Muscle layer of colon (tissue), 2 donors: ENCODE data around the gene AP3M1.

Experiments used
- H3K27ac ChIP-seq: one replicate; pipeline ENCODE4 v1.7.0; 2013; ENCODE audit warnings: low read depth, mild to moderate bottlenecking, low read length, moderate library complexity
- H3K27me3 ChIP-seq, 2 donors: one replicate each; pipeline ENCODE4 v1.7.0; 2013; ENCODE audit warnings: low read length in 2 of 2, mild to moderate bottlenecking in 2 of 2; ENCODE audit not compliant: insufficient read depth in 2 of 2, control insufficient read depth in 1 of 2
- H3K36me3 ChIP-seq: one replicate; pipeline ENCODE4 v1.7.0; 2013; ENCODE audit warnings: mild to moderate bottlenecking, low read length; ENCODE audit not compliant: insufficient read depth
- H3K4me1 ChIP-seq: one replicate; pipeline ENCODE4 v1.7.0; 2013; ENCODE audit warnings: mild to moderate bottlenecking, low read length; ENCODE audit not compliant: insufficient read depth
- H3K4me3 ChIP-seq, 2 donors: one replicate each; pipeline ENCODE4 v1.7.0; 2013; ENCODE audit warnings: low read length in 2 of 2, low read depth in 1 of 2, mild to moderate bottlenecking in 1 of 2, moderate library complexity in 1 of 2
- H3K9ac ChIP-seq: one replicate; pipeline ENCODE4 v1.7.0; 2013; ENCODE audit warnings: low read length
- H3K9me3 ChIP-seq: one replicate; pipeline ENCODE4 v1.7.0; 2013; ENCODE audit warnings: mild to moderate bottlenecking, low read length
- donor health status: abdominal sarcoma.
- donor health status: Adenocarcinoma of cecum.

AP3M1 gene

GRCh38 chr10:74088722-74089121, 61.9 kb downstream of the AP3M1 start:
- Histone ChIP-seq H3K27ac (no peak overlapping the region), H3K4me1 (peaks cover 12% of the 10 kb centered on the region), H3K36me3 (peaks cover 51% of the 10 kb centered on the region), H3K9ac (no peak overlapping the region), H3K27me3 (no peaks in the 10 kb centered on the region), H3K4me3 (no peak overlapping the region), H3K9me3 (no peaks in the 10 kb centered on the region)

- H3K4me1 ChIP-seq: peaks cover 23% of the 10 kb centered on the region
- H3K36me3 ChIP-seq: peaks cover 54% of the 10 kb centered on the region
- H3K9ac ChIP-seq: no peak overlapping the region
- no peaks in the 10 kb centered on the region for H3K9me3 ChIP-seq
- no peak overlapping the region for H3K4me3 ChIP-seq
- no peak overlapping the region for H3K27ac ChIP-seq
- H3K27me3 ChIP-seq: no peaks in the 10 kb centered on the region
Observed at GRCh38 chr10:74086317-74086716, 64.3 kb downstream of the AP3M1 start.

- Histone ChIP-seq H3K27me3 (no peaks in the 10 kb centered on the region), H3K9me3 (no peaks in the 10 kb centered on the region), H3K9ac (no peak overlapping the region), H3K27ac (no peak overlapping the region), H3K36me3 (peaks cover 42% of the 10 kb centered on the region), H3K4me3 (no peak overlapping the region), H3K4me1 (peaks cover 34% of the 10 kb centered on the region)
Observed at GRCh38 chr10:74084955-74085354, 65.7 kb downstream of the AP3M1 start.

GRCh38 chr10:74083304-74083703, 67.3 kb downstream of the AP3M1 start:
- no peak overlapping the region for H3K27ac ChIP-seq
- H3K9me3 ChIP-seq: no peaks in the 10 kb centered on the region
- no peak overlapping the region for H3K9ac ChIP-seq
- no peaks in the 10 kb centered on the region for H3K27me3 ChIP-seq
- peaks cover 30% of the 10 kb centered on the region for H3K36me3 ChIP-seq
- H3K4me1 ChIP-seq: peaks cover 36% of the 10 kb centered on the region
- H3K4me3 ChIP-seq: no peak overlapping the region

GRCh38 chr10:74081941-74082718, 68.5 kb downstream of the AP3M1 start:
- no peak overlapping the region for H3K4me3 ChIP-seq
- no peaks in the 10 kb centered on the region for H3K9me3 ChIP-seq
- peaks cover 35% of the 10 kb centered on the region for H3K36me3 ChIP-seq
- H3K4me1 ChIP-seq: peaks cover 39% of the 10 kb centered on the region
- no peak overlapping the region for H3K9ac ChIP-seq
- H3K27ac ChIP-seq: no peak overlapping the region
- H3K27me3 ChIP-seq: no peaks in the 10 kb centered on the region

GRCh38 chr10:74081192-74081803, 69.3 kb downstream of the AP3M1 start:
- Histone ChIP-seq H3K9ac (no peak overlapping the region), H3K4me3 (no peak overlapping the region), H3K27me3 (no peaks in the 10 kb centered on the region), H3K9me3 (no peaks in the 10 kb centered on the region), H3K36me3 (peaks cover 42% of the 10 kb centered on the region), H3K27ac (no peak overlapping the region), H3K4me1 (peaks cover 45% of the 10 kb centered on the region)

GRCh38 chr10:74079936-74080590, 70.6 kb downstream of the AP3M1 start:
- Histone ChIP-seq H3K4me1 (peaks cover 55% of the 10 kb centered on the region), H3K9me3 (no peaks in the 10 kb centered on the region), H3K4me3 (no peak overlapping the region), H3K9ac (no peak overlapping the region), H3K27me3 (no peaks in the 10 kb centered on the region), H3K27ac (no peak overlapping the region), H3K36me3 (peaks cover 47% of the 10 kb centered on the region)

- peaks cover 46% of the 10 kb centered on the region for H3K36me3 ChIP-seq
- H3K4me1 ChIP-seq: peaks cover 58% of the 10 kb centered on the region
- H3K27me3 ChIP-seq: no peaks in the 10 kb centered on the region
- no peak overlapping the region for H3K9ac ChIP-seq
- H3K27ac ChIP-seq: no peak overlapping the region
- H3K9me3 ChIP-seq: no peaks in the 10 kb centered on the region
- no peak overlapping the region for H3K4me3 ChIP-seq
Observed at GRCh38 chr10:74079028-74079935, 71.3 kb downstream of the AP3M1 start.

- Histone ChIP-seq H3K36me3 (peaks cover 52% of the 10 kb centered on the region), H3K9me3 (no peaks in the 10 kb centered on the region), H3K9ac (no peak overlapping the region), H3K4me1 (peaks cover 61% of the 10 kb centered on the region), H3K27ac (no peak overlapping the region), H3K27me3 (no peaks in the 10 kb centered on the region), H3K4me3 (no peak overlapping the region)
Observed at GRCh38 chr10:74078037-74078436, 72.6 kb downstream of the AP3M1 start.

- H3K4me3 ChIP-seq: no peak overlapping the region
- peaks cover 53% of the 10 kb centered on the region for H3K36me3 ChIP-seq
- H3K9me3 ChIP-seq: no peaks in the 10 kb centered on the region
- H3K9ac ChIP-seq: no peak overlapping the region
- H3K27me3 ChIP-seq: no peaks in the 10 kb centered on the region
- H3K27ac ChIP-seq: no peak overlapping the region
- H3K4me1 ChIP-seq: peaks cover 64% of the 10 kb centered on the region
Observed at GRCh38 chr10:74077416-74077815, 73.2 kb downstream of the AP3M1 start.

- H3K9me3 ChIP-seq: no peaks in the 10 kb centered on the region
- H3K36me3 ChIP-seq: peaks cover 49% of the 10 kb centered on the region
- no peaks in the 10 kb centered on the region for H3K27me3 ChIP-seq
- no peak overlapping the region for H3K9ac ChIP-seq
- no peak overlapping the region for H3K4me3 ChIP-seq
- no peak overlapping the region for H3K27ac ChIP-seq
- H3K4me1 ChIP-seq: peaks cover 60% of the 10 kb centered on the region
Observed at GRCh38 chr10:74076961-74077360, 73.7 kb downstream of the AP3M1 start.
